ENCODE measurements around the gene TKTL1.

Gene TKTL1

GRCh38 chrX:154371017-154371788 lies 75.6 kb downstream of the TKTL1 start:
- peak overlapping the region; percentile 65 for H3K27ac Mint-ChIP-seq
- H3K4me3 Mint-ChIP-seq: peak overlapping the region; percentile 83
- H3K9me3 Mint-ChIP-seq: no peaks in the 10 kb centered on the region
- H3K27me3 Mint-ChIP-seq: no peaks in the 10 kb centered on the region
- peaks cover 13% of the 10 kb centered on the region for H3K4me1 Mint-ChIP-seq (ENCODE audit: low read depth)
- peaks cover 9% of the 10 kb centered on the region for H3K36me3 Mint-ChIP-seq (ENCODE audit: low read depth)

- Mint-ChIP-seq H3K27ac (no peak overlapping the region), H3K27me3 (no peaks in the 10 kb centered on the region), H3K9me3 (no peaks in the 10 kb centered on the region), H3K4me3 (peak overlapping the region; percentile 83), H3K36me3 (ENCODE audit: low read depth) (peaks cover 9% of the 10 kb centered on the region), H3K4me1 (ENCODE audit: low read depth) (peaks cover 13% of the 10 kb centered on the region)
Measured at GRCh38 chrX:154371789-154372300, 76.2 kb downstream of the TKTL1 start.

GRCh38 chrX:154372612-154373022 lies 77.0 kb downstream of the TKTL1 start:
- peak overlapping the region; percentile 83 for H3K4me3 Mint-ChIP-seq
- H3K27me3 Mint-ChIP-seq: no peaks in the 10 kb centered on the region
- peaks cover 18% of the 10 kb centered on the region for H3K4me1 Mint-ChIP-seq (ENCODE audit: low read depth)
- no peaks in the 10 kb centered on the region for H3K9me3 Mint-ChIP-seq
- H3K27ac Mint-ChIP-seq: peak overlapping the region; percentile 78
- H3K36me3 Mint-ChIP-seq (ENCODE audit: low read depth): peaks cover 9% of the 10 kb centered on the region

- Mint-ChIP-seq H3K4me3 (peak overlapping the region; percentile 80), H3K27me3 (no peaks in the 10 kb centered on the region), H3K9me3 (no peaks in the 10 kb centered on the region), H3K4me1 (ENCODE audit: low read depth) (peaks cover 12% of the 10 kb centered on the region), H3K36me3 (ENCODE audit: low read depth) (peaks cover 5% of the 10 kb centered on the region), H3K27ac (no peak overlapping the region)
Measured at GRCh38 chrX:154373340-154374306, 78.0 kb downstream of the TKTL1 start.

- Mint-ChIP-seq H3K4me3 (peak within 1 kb of the TSS; percentile 80), H3K4me1 (ENCODE audit: low read depth) (peaks cover 12% of the 10 kb centered on the region), H3K27me3 (no peaks in the 10 kb centered on the region), H3K9me3 (no peaks in the 10 kb centered on the region), H3K27ac (no peak within 1 kb of the TSS), H3K36me3 (ENCODE audit: low read depth) (peaks cover 5% of the 10 kb centered on the region)
Measured at GRCh38 chrX:154374313-154375155, 78.9 kb downstream of the TKTL1 start, which contains the start of gene FLNA. Gene FLNA (minus strand): TSS chrX:154374634. CDS start chrX:154371245, 3,389 bp downstream.

GRCh38 chrX:154375156-154375504 lies 79.5 kb downstream of the TKTL1 start:
- H3K27me3 Mint-ChIP-seq: no peaks in the 10 kb centered on the region
- H3K27ac Mint-ChIP-seq: no peak overlapping the region
- peaks cover 5% of the 10 kb centered on the region for H3K36me3 Mint-ChIP-seq (ENCODE audit: low read depth)
- H3K9me3 Mint-ChIP-seq: no peaks in the 10 kb centered on the region
- H3K4me3 Mint-ChIP-seq: peak overlapping the region; percentile 41
- H3K4me1 Mint-ChIP-seq (ENCODE audit: low read depth): peaks cover 12% of the 10 kb centered on the region

GRCh38 chrX:154376774-154377173 lies 81.2 kb downstream of the TKTL1 start:
- Mint-ChIP-seq H3K4me3 (no peak overlapping the region), H3K27ac (no peak overlapping the region), H3K4me1 (ENCODE audit: low read depth) (peaks cover 24% of the 10 kb centered on the region)

GRCh38 chrX:154378059-154378798 lies 82.6 kb downstream of the TKTL1 start:
- Mint-ChIP-seq H3K27ac (peak overlapping the region; percentile 81), H3K27me3 (no peaks in the 10 kb centered on the region), H3K9me3 (no peaks in the 10 kb centered on the region), H3K4me3 (peak overlapping the region; percentile 77), H3K36me3 (ENCODE audit: low read depth) (peaks cover 14% of the 10 kb centered on the region), H3K4me1 (ENCODE audit: low read depth) (peaks cover 16% of the 10 kb centered on the region)

More at GRCh38 chrX:154376774-154377173, 81.2 kb downstream of the TKTL1 start:
- no peaks in the 10 kb centered on the region for H3K9me3 Mint-ChIP-seq
- peaks cover 14% of the 10 kb centered on the region for H3K36me3 Mint-ChIP-seq (ENCODE audit: low read depth)
- no peaks in the 10 kb centered on the region for H3K27me3 Mint-ChIP-seq

GRCh38 chrX:154378799-154379568 lies 83.4 kb downstream of the TKTL1 start, which contains the start of gene EMD:
Gene EMD (plus strand): TSS chrX:154379295. CDS start chrX:154379485, 190 bp downstream.
- Mint-ChIP-seq H3K4me3 (peak within 1 kb of the TSS; percentile 92), H3K27ac (peak within 1 kb of the TSS; percentile 90), H3K9me3 (no peaks in the 10 kb centered on the region), H3K27me3 (no peaks in the 10 kb centered on the region), H3K36me3 (ENCODE audit: low read depth) (peaks cover 14% of the 10 kb centered on the region), H3K4me1 (ENCODE audit: low read depth) (peaks cover 16% of the 10 kb centered on the region)

GRCh38 chrX:154379569-154379951 lies 84.0 kb downstream of the TKTL1 start:
- no peaks in the 10 kb centered on the region for H3K27me3 Mint-ChIP-seq
- peak overlapping the region; percentile 90 for H3K27ac Mint-ChIP-seq
- peak overlapping the region; percentile 92 for H3K4me3 Mint-ChIP-seq
- no peaks in the 10 kb centered on the region for H3K9me3 Mint-ChIP-seq
- peaks cover 21% of the 10 kb centered on the region for H3K4me1 Mint-ChIP-seq (ENCODE audit: low read depth)
- H3K36me3 Mint-ChIP-seq (ENCODE audit: low read depth): peaks cover 14% of the 10 kb centered on the region

All from stimulated activated naive CD8-positive, alpha-beta T cell treated with anti-CD3 and anti-CD28 coated beads, Interleukin-15, Interleukin-2, amounts not matched to agents 100 ng/mL and 50 ng/mL, for 24 hours (primary cell).